K562 (cell line): ENCODE data around the gene PRSS38. TPM values are rescaled to one million over a fixed set of nuclear protein-coding genes. Genes with fewer than 3 reads are reported as not detected.

ENCODE experiments used
- ATAC-seq: fragments of 200-7000 bp; cut with Tn5 transposase; 3 replicates; pipeline ENCODE4 v1.9.1; 2020; ENCODE audit warnings: moderate library complexity
- BruUV-seq: library from RNA; stranded (reverse); fragments of 400-500 nt; replicated peaks from 2 replicates; lab custom pipeline; 2021; lab: Mats Ljungman, UMichigan
- CTCF ChIA-PET: fragments of 300-600 bp; formaldehyde crosslinking; extraction: SDS; loops from one replicate; lab custom pipeline; 2021; ENCODE audit warnings: low intra/inter-chr PET ratio; lab: Yijun Ruan, JAX
- POLR2A ChIA-PET: fragments of 300-600, 350-650 bp; sonication (Branson Sonifier 250); formaldehyde crosslinking; extraction: SDS; loops from one replicate; lab custom pipeline; 2021; ENCODE audit warnings: antibody characterized with exemption, inconsistent platforms; lab: Yijun Ruan, JAX
- DNase-seq, 4 experiments: peaks; one replicate each; pipeline versions ENCODE4 v3.0.0 to v3.0.0-alpha.2; 2011 to 2018; ENCODE audit warnings: low spot score in 3 of 4, mixed read lengths in 3 of 4; ENCODE audit errors: extremely low read depth in 1 of 4
- FAIRE-seq: peaks from 2 replicates; lab custom pipeline; 2011; peaks lifted over from hg19 to GRCh38; lab: Jason Lieb, UNC
- H2AFZ ChIP-seq: 2 replicates; pipeline ENCODE4 v1.6.0; 2011; ENCODE audit warnings: low read depth, low read length, control low read depth, inconsistent platforms
- H3K27ac ChIP-seq: fragments of 200-600 bp; 3 replicates; pipeline ENCODE4 v1.8.0; 2011; ENCODE audit warnings: low read depth, mild to moderate bottlenecking, control low read depth, inconsistent platforms, low read length, moderate library complexity, mixed read lengths; ENCODE audit errors: extremely low read depth
- H3K27me3 ChIP-seq, 2 experiments: fragments of 300-600 bp in 1 of 2; 2 replicates in 1 of 2; 3 replicates in 1 of 2; pipeline versions ENCODE4 v1.6.0 to v1.8.0; 2011; ENCODE audit warnings: inconsistent platforms in 2 of 2, low read length in 2 of 2, mild to moderate bottlenecking in 1 of 2, mixed read lengths in 1 of 2, moderate library complexity in 1 of 2; ENCODE audit not compliant: control insufficient read depth in 2 of 2, insufficient read depth in 2 of 2
- H3K36me3 ChIP-seq: fragments of 300-600 bp; 3 replicates; pipeline ENCODE4 v1.8.0; 2011; ENCODE audit warnings: mild to moderate bottlenecking, low read length, inconsistent platforms; ENCODE audit not compliant: control insufficient read depth, insufficient read depth
- H3K4me1 ChIP-seq, 2 experiments: fragments of 200-600 bp in 1 of 2; replicated peaks in 1 of 2; 2 replicates in 1 of 2; 3 replicates in 1 of 2; pipeline versions ENCODE4 v1.5.1 to v1.8.0; 2011; ENCODE audit warnings: inconsistent platforms in 2 of 2, low read length in 2 of 2, mild to moderate bottlenecking in 1 of 2, mixed read lengths in 1 of 2, moderate library complexity in 1 of 2; ENCODE audit not compliant: control insufficient read depth in 2 of 2, insufficient read depth in 2 of 2
- H3K4me2 ChIP-seq: 2 replicates; pipeline ENCODE4 v1.6.1; 2011; ENCODE audit warnings: low read length, control low read depth, inconsistent platforms, mixed read lengths; ENCODE audit not compliant: insufficient read depth
- H3K4me3 ChIP-seq: fragments of 200-600 bp; sonication (generic), shearing (Covaris generic); 2 replicates; pipeline ENCODE4 v1.5.1; 2016; ENCODE audit warnings: control low read depth, inconsistent platforms
- H3K79me2 ChIP-seq: fragments of 200-600 bp; 3 replicates; pipeline ENCODE4 v1.8.0; 2011; ENCODE audit warnings: low read length, inconsistent platforms; ENCODE audit not compliant: control insufficient read depth, insufficient read depth
- H3K9ac ChIP-seq, 2 experiments: 2 replicates each; pipeline versions ENCODE4 v1.6.0 to v1.6.1; 2011; ENCODE audit warnings: low read depth in 2 of 2, low read length in 2 of 2, control low read depth in 1 of 2, inconsistent platforms in 1 of 2, mild to moderate bottlenecking in 1 of 2, mixed read lengths in 1 of 2; ENCODE audit not compliant: insufficient read depth in 1 of 2
- H3K9me1 ChIP-seq: one replicate; pipeline ENCODE4 v1.6.0; 2011; ENCODE audit warnings: inconsistent platforms, mild to moderate bottlenecking, low read length, moderate library complexity; ENCODE audit not compliant: control insufficient read depth, insufficient read depth
- H3K9me3 ChIP-seq: replicated peaks from 2 replicates; pipeline ENCODE4 v1.5.1; 2011; ENCODE audit warnings: low read depth, low read length, inconsistent platforms; ENCODE audit not compliant: control insufficient read depth, insufficient read depth
- H4K20me1 ChIP-seq: replicated peaks from 2 replicates; pipeline ENCODE4 v1.6.1; 2011; ENCODE audit warnings: low read length, inconsistent platforms, mixed read lengths; ENCODE audit not compliant: control insufficient read depth, insufficient read depth
- ARID4B ChIP-seq: sonication (generic); formaldehyde crosslinking; IDR thresholded peaks from 2 replicates; pipeline ENCODE4 v1.8.0; 2022; ENCODE audit warnings: mild to moderate bottlenecking, missing genetic modification reagents
- CEBPB ChIP-seq: fragments of 450-650 bp; IDR thresholded peaks from 2 replicates; pipeline ENCODE4 v1.6.1; 2016; ENCODE audit warnings: missing genetic modification characterization, missing compliant biosample characterization
- DACH1 ChIP-seq: fragments of 450-650 bp; IDR thresholded peaks from 2 replicates; pipeline ENCODE4 v1.6.1; 2018; ENCODE audit not compliant: partially characterized antibody
- HDAC1 ChIP-seq, 2 experiments: fragments of 450-650 bp; IDR thresholded peaks; 2 replicates each; pipeline ENCODE4 v1.6.1; 2016 to 2017; ENCODE audit warnings: inconsistent platforms in 1 of 2, mild to moderate bottlenecking in 1 of 2, moderate library complexity in 1 of 2
- HES1 ChIP-seq: fragments of 450-650 bp; IDR thresholded peaks from 2 replicates; pipeline ENCODE4 v1.6.1; 2016; ENCODE audit warnings: low read depth, mild to moderate bottlenecking, moderate library complexity
- LCOR ChIP-seq: sonication (generic); formaldehyde crosslinking; IDR thresholded peaks from 2 replicates; pipeline ENCODE4 v1.8.0; 2022; ENCODE audit warnings: mild to moderate bottlenecking, missing genetic modification reagents
- MAFF ChIP-seq: IDR thresholded peaks from 2 replicates; pipeline ENCODE4 v1.6.1; 2012; ENCODE audit warnings: low read length, improper control_type of control experiment
- MCM3 ChIP-seq: fragments of 450-650 bp; IDR thresholded peaks from 2 replicates; pipeline ENCODE4 v1.6.1; 2016
- NFIX ChIP-seq: fragments of 250-450 bp; sonication (Bioruptor Pico); IDR thresholded peaks from 2 replicates; pipeline ENCODE4 v1.4.0; 2020; ENCODE audit warnings: low read depth, mild to moderate bottlenecking, moderate library complexity
- NRF1 ChIP-seq, 2 experiments: fragments of 450-650 bp; IDR thresholded peaks in 1 of 2; conservative IDR thresholded peaks in 1 of 2; 2 replicates each; pipeline ENCODE4 v1.6.1; 2014; ENCODE audit warnings: mild to moderate bottlenecking in 2 of 2
- PHF8 ChIP-seq: fragments of 200-600 bp; sonication (generic); IDR thresholded peaks from 2 replicates; pipeline ENCODE4 v1.6.1; 2012; ENCODE audit warnings: mixed run types, mild to moderate bottlenecking, inconsistent platforms, low read length, moderate library complexity, borderline replicate concordance
- PML ChIP-seq: IDR thresholded peaks from 2 replicates; pipeline ENCODE4 v1.6.1; 2012; ENCODE audit warnings: low read length, inconsistent platforms
- PTTG1 ChIP-seq: fragments of 450-650 bp; IDR thresholded peaks from 2 replicates; pipeline ENCODE4 v1.6.1; 2016; ENCODE audit warnings: low read depth, mild to moderate bottlenecking, missing genetic modification characterization, missing compliant biosample characterization
- SRSF7 ChIP-seq: fragments of 200-400 bp; formaldehyde crosslinking; optimal IDR thresholded peaks from 2 replicates; pipeline ENCODE3; 2017; ENCODE audit warnings: mild to moderate bottlenecking, low read depth, low read length
- ZKSCAN3 ChIP-seq: fragments of 250-450 bp; sonication (Bioruptor Pico); IDR thresholded peaks from 2 replicates; pipeline ENCODE4 v1.4.0; 2020
- ZNF224 ChIP-seq: sonication (generic); formaldehyde crosslinking; IDR thresholded peaks from 2 replicates; pipeline ENCODE4 v1.8.0; 2022; ENCODE audit warnings: mild to moderate bottlenecking, missing genetic modification reagents
- WGBS: fragments of 100-300 bp; shearing (Covaris generic); methylation state at CpG from one replicate; pipeline ENCODE4 v1.1.6; 2016; ENCODE audit warnings: low coverage, mixed read lengths; ENCODE audit not compliant: insufficient coverage; ENCODE audit errors: missing lambda C conversion rate; 5-methylcytosine and 5-hydroxymethylcytosine counted together
- in situ Hi-C: fragments of 300-500 bp; cut with MboI; formaldehyde crosslinking; loops from 4 replicates; pipeline ENCODE4 v1.15.0; 2018; ENCODE audit warnings: inconsistent platforms, mixed read lengths
- intact Hi-C: fragments of 100-400 bp; cut with micrococcal nuclease; formaldehyde crosslinking; loops from 2 replicates; pipeline ENCODE4 v1.14.2; 2022
- polyA plus RNA-seq, 8 experiments: library from polyadenylated mRNA; depleted of rRNA in 4 of 8; stranded (reverse) in 5 of 8; unstranded in 3 of 8; fragments of >200 nt; fragmentation: Nextera tagmentation in 2 of 8; fragmentation: Illumina TruSeq in 1 of 8; extraction: Ambion mirVana in 2 of 8; extraction: Trizol in 1 of 8; gene quantifications; 2 replicates each; pipeline versions ENCODE4 v1.2.1 to v1.2.3, GENCODE V29; 2011 to 2014; ENCODE audit warnings: inconsistent platforms in 1 of 8, missing spikeins in 1 of 8
- total RNA-seq, 7 experiments: library from RNA; depleted of rRNA in 6 of 7; stranded (reverse); fragments of >200 nt in 6 of 7; fragmentation: Illumina TruSeq in 2 of 7; extraction: Trizol in 2 of 7; gene quantifications; 2 replicates each; pipeline versions ENCODE4 v1.2.1 to v1.2.3, GENCODE V29; 2011 to 2021; ENCODE audit warnings: low replicate concordance in 1 of 7
- TF ChIP-seq, protein P1 (sequence below): fragments of 450-650 bp; IDR thresholded peaks from 2 replicates; pipeline ENCODE4 v1.6.1; 2016

PRSS38 gene
- total and polyA plus RNA-seq, 9 of the 15 experiments (the other 6 are each of a cell fraction or from before 2014, with no cell fraction given), result 0.09 to 0.14 TPM; not detected in 7

DNA sequence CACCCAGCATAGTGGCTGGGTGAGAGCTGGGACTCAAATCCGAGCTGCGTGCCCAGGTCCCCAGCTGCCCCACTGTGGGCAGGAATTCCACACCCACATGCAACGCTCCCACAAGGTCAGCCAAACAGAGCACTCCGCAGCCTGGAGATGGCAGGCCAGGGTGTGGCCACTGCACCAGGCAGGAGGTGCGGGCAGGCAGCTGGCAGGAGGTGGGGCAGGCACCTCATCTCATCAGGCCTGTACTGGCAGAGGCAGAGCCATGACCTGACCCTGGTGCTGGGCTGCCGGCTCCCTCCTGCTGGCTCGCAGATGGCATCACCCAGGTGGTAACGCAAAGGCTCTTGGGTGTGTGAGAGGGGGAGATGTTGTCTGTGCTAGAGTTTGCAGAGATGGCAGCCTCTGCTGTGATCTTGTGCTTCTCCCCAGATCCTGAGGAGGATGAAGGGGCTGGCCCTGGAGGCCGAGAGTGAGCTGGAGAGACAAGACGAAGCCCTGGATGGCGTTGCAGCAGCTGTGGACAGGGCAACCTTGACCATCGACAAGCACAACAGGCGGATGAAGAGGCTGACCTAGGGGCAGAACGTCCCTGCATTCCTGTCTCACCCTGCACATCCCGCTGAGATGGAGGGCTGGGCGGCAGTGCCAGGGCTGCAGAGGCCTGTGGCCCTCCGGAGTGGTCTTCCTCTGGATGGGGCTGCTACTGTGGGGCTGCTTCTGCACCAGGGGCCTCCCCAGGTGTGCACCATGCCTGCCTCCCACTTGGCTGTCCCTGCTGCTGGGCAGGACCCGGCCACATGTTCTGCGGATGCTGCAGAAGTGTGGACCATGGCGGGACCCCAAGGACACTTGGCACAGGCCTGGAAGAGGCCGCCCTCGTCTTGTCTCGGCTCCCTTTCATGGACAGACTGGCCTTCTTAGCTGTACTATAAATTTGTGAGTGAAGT lies 35.1 kb upstream of the PRSS38 start:
- TF ChIP-seq NFIX (CRISPR knock-in tag) (no peak), PTTG1 (no peak), SRSF7 (no peak), MAFF (no peak), MCM3 (no peak), ZNF224 (CRISPR knock-in tag) (no peak), ZKSCAN3 (CRISPR knock-in tag) (no peak), HDAC1 (IDR thresholded peaks at IDR 0.05) (no peak), NRF1 (conservative IDR thresholded peaks at IDR 0.05 in 1 of 2, IDR thresholded peaks at IDR 0.05 in 1 of 2) (no peak), DACH1 (no peak), LCOR (CRISPR knock-in tag) (no peak), PHF8 (no peak), PML (no peak), CEBPB (tag) (no peak), ARID4B (CRISPR knock-in tag) (no peak), HES1 (no peak)
- TF ChIP-seq, protein P1, sequence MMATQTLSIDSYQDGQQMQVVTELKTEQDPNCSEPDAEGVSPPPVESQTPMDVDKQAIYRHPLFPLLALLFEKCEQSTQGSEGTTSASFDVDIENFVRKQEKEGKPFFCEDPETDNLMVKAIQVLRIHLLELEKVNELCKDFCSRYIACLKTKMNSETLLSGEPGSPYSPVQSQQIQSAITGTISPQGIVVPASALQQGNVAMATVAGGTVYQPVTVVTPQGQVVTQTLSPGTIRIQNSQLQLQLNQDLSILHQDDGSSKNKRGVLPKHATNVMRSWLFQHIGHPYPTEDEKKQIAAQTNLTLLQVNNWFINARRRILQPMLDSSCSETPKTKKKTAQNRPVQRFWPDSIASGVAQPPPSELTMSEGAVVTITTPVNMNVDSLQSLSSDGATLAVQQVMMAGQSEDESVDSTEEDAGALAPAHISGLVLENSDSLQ, result no peak
- in situ Hi-C loops (no loop called here), intact Hi-C loops (no loop called here)
- H3K9me1 ChIP-seq, result no peaks in the 10 kb centered on the region
- 92% methylated on average over 22 of the region's 23 CpGs for WGBS
- no peak overlapping the region for H3K4me2 ChIP-seq
- H4K20me1 ChIP-seq, result peaks cover 2% of the 10 kb centered on the region; the same call in 1 of the 2 replicates
- peaks cover 25% of the 10 kb centered on the region; the same call in 2 of the 3 replicates for H3K36me3 ChIP-seq
- no peak overlapping the region for H3K4me3 ChIP-seq
- peaks cover 0 to 9% of the 10 kb centered on the region in 2 experiments; a peak in 1 of 5 replicates for H3K4me1 ChIP-seq
- no peak overlapping the region for H2AFZ ChIP-seq
- H3K27me3 ChIP-seq, result no peaks in the 10 kb centered on the region
- CTCF ChIA-PET, result no interaction called here
- no peaks in the 10 kb centered on the region for H3K79me2 ChIP-seq
- FAIRE-seq, result no peak
- ATAC-seq, result no peak
- no peaks in the 10 kb centered on the region for H3K9me3 ChIP-seq
- BruUV-seq, result no TSS peak
- no peak for DNase-seq
- no peak overlapping the region for H3K27ac ChIP-seq
- POLR2A ChIA-PET, result interaction anchor here (0.6 to 1.3 kb wide), 2 partner anchors 7 to 1780 kb away, joined by 3 to 5 read pairs; no protein-coding TSS in a partner anchor
- H3K9ac ChIP-seq, result no peak overlapping the region
